ENCODE results near the gene SMIM17.

SMIM17 gene

GRCh38 chr19:56642711-56643459, at the start of gene SMIM17:
SMIM17 (plus strand) TSS chr19:56643159; CDS start chr19:56645668, 2,509 bp downstream.
- DNase-seq (ENCODE audit: low read depth), result no peak
- no peak within 1 kb of the TSS for H3K4me3 ChIP-seq (ENCODE audit: control insufficient read depth, low read depth, low read length)
- TF ChIP-seq, protein P1, sequence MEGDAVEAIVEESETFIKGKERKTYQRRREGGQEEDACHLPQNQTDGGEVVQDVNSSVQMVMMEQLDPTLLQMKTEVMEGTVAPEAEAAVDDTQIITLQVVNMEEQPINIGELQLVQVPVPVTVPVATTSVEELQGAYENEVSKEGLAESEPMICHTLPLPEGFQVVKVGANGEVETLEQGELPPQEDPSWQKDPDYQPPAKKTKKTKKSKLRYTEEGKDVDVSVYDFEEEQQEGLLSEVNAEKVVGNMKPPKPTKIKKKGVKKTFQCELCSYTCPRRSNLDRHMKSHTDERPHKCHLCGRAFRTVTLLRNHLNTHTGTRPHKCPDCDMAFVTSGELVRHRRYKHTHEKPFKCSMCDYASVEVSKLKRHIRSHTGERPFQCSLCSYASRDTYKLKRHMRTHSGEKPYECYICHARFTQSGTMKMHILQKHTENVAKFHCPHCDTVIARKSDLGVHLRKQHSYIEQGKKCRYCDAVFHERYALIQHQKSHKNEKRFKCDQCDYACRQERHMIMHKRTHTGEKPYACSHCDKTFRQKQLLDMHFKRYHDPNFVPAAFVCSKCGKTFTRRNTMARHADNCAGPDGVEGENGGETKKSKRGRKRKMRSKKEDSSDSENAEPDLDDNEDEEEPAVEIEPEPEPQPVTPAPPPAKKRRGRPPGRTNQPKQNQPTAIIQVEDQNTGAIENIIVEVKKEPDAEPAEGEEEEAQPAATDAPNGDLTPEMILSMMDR (conservative IDR thresholded peaks at IDR 0.05; ENCODE audit: control insufficient read depth, insufficient read depth, low read depth, low read length), result no peak

DNA sequence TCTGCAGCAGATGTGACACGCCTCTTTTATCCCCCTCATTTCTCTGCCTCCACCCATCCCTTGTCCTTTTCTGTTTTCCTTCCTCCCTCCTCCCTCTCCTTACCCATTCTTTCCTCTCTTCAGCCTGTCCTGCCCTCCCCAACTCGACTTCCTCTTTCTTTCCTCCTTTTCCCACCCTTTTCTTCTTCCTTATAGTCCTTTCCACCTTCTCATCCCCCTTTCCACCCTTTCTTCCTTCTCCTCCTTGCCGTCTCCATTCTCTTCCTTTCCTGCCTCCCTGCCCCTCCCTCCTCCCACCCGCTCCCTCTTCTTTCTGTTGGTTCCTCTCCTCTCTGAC, 48.5 kb upstream of the SMIM17 start:
- H3K4me3 ChIP-seq (ENCODE audit: control insufficient read depth, low read depth, low read length), result peak overlapping the region; percentile 89
- DNase-seq (ENCODE audit: low read depth), result no peak
- TF ChIP-seq, protein P1 (conservative IDR thresholded peaks at IDR 0.05; ENCODE audit: control insufficient read depth, insufficient read depth, low read depth, low read length), result no peak

- TF ChIP-seq, protein P1 (conservative IDR thresholded peaks at IDR 0.05; ENCODE audit: control insufficient read depth, insufficient read depth, low read depth, low read length), result no peak
- DNase-seq (ENCODE audit: low read depth), result peak; percentile 81
- peak within 1 kb of the TSS; percentile 89 for H3K4me3 ChIP-seq (ENCODE audit: control insufficient read depth, low read depth, low read length)
Observed at GRCh38 chr19:56594783-56595547, 48.0 kb upstream of the SMIM17 start, which contains the start of gene ZNF71. ZNF71 (plus strand) TSS chr19:56595302; CDS start chr19:56601559, 6,257 bp downstream.

DNA sequence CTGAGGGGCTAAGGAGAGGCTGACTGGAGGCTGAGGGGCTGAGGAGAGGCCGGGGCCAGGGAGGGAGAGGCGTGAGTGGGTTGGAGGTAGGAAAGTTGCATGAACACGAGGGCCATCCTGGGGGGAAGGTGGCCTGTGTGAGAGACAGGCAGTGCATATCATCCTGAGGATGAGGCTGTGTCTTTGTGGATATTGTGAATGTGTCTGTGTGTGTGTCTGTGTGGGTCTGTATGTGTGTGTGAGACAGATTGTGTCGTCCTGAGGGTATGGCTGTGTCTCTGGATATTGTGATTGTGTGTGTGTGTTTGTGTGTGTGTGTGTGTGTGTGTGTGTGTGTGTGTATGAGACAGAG, 47.4 kb upstream of the SMIM17 start:
- H3K4me3 ChIP-seq (ENCODE audit: control insufficient read depth, low read depth, low read length), result peak overlapping the region; percentile 89
- TF ChIP-seq, protein P1 (conservative IDR thresholded peaks at IDR 0.05; ENCODE audit: control insufficient read depth, insufficient read depth, low read depth, low read length), result no peak
- DNase-seq (ENCODE audit: low read depth), result peak; percentile 17

GRCh38 chr19:56596676-56597075, 46.3 kb upstream of the SMIM17 start:
- DNase-seq (ENCODE audit: low read depth), result no peak
- TF ChIP-seq, protein P1 (conservative IDR thresholded peaks at IDR 0.05; ENCODE audit: control insufficient read depth, insufficient read depth, low read depth, low read length), result no peak
- no peak overlapping the region for H3K4me3 ChIP-seq (ENCODE audit: control insufficient read depth, low read depth, low read length)

GRCh38 chr19:56597696-56598095, 45.3 kb upstream of the SMIM17 start:
- DNase-seq (ENCODE audit: low read depth), result peak; percentile 35
- no peak overlapping the region for H3K4me3 ChIP-seq (ENCODE audit: control insufficient read depth, low read depth, low read length)
- TF ChIP-seq, protein P1 (conservative IDR thresholded peaks at IDR 0.05; ENCODE audit: control insufficient read depth, insufficient read depth, low read depth, low read length), result no peak
